Stimulated activated CD4-positive, alpha-beta T cell treated with anti-CD3 and anti-CD28 coated beads, Interleukin-15, amount 100 ng/mL, for 1 hour (primary cell): Measurements from ENCODE around the gene TAPBPL.
A peak's percentile ranks its signal among the peaks of the same experiment; 100 is the strongest.

Source experiments
- DNase-seq, 2 donors: peaks; one replicate each; pipeline ENCODE4 v3.0.0-alpha.2; 2020; ENCODE audit warnings: low read depth in 1 of 2, low spot score in 1 of 2

Gene TAPBPL

DNA sequence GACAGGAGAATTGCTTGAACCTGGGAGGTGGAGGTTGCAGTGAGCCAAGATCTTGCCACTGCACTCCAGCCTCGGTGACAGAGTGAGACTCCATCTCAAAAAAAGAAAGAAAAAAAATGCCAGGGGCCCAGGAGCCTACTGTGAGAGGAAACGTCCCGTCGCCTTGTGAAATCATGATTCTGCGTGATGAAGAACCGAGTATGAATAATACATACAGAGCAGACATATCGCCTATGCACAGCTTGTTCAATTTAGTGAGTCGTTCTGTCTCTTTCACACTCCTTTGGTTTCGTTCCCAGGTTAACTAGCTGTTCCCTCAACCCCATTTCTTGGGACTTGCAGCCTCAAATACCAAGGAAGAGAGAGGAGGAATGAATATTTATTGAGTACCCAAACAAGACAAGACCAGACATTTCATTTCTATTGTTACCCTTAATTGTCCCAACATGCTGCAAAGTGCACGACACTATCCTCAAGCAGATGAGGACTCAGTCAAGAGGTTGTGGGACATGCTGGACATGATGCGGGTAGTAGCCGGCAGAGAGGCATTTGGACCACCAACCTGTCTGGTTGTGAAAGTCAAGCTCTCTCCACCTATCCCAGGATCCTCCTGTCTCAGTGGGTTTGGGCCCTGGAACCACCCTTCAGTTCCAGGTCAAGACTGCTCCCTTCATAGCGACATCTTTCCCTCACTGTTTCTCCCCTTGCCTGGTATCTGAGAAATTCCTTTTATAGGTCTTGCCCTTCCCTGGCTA, 15.7 kb upstream of the TAPBPL start:
- DNase-seq: no peak

DNA sequence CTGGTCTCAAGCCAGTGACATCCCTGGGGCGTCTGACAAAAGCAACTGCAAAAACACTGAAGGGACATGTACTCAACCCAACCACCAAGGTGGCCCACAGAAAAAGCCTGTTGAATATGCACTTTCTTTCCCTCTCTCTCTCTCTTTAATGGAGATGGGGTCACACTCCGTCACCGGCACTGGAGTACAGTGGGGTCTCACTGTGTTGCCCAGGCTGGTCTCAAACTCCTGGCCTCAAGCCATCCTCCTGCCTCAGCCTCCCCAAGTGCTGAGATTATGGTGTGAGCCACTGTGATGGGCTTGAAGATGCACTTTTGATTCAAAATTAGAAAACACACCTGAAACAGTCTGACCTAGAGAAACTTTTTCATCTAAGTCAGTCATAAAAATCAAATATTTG, 14.3 kb upstream of the TAPBPL start:
- no peak for DNase-seq

GRCh38 chr12:6438345-6438744, 13.5 kb upstream of the TAPBPL start:
- no peak for DNase-seq

DNA sequence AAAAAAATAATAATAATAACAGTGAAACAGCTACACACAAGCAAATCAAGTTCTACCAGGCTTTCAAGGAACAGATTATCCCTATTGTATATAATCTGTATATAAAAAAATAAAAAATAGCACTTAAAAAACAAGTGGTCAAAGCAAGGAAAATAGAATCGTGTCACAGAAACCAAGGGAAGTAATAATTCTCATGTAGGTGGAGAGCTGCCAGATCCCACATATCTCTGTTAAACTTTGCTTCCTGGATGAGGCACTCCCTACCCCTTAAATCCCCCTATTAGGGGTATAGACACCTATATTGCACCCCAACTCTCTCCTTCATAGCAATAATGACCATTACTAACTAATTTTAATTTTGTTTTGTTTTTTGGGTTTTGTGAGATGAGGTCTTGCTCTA, 11.5 kb upstream of the TAPBPL start:
- DNase-seq: no peak

DNA sequence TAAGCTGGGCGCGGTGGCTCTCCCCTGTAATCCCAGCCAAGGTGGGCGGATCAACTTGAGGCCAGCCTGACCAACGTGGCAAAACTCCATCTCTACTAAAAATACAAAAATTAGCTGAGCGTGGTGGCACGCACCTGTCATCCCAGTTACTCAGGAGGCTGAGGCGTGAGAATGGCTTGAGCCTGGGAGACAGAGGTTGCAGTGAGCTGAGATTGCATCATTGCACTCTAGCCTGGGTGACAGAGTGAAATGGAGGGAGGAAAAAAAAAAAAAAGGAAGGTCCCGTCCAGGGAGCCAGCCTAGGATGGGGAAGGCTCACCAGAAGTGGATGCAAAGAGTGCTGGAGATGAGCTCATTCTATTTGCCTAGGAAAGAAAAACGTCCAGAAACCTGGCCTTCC, 9.0 kb upstream of the TAPBPL start:
- no peak for DNase-seq

DNA sequence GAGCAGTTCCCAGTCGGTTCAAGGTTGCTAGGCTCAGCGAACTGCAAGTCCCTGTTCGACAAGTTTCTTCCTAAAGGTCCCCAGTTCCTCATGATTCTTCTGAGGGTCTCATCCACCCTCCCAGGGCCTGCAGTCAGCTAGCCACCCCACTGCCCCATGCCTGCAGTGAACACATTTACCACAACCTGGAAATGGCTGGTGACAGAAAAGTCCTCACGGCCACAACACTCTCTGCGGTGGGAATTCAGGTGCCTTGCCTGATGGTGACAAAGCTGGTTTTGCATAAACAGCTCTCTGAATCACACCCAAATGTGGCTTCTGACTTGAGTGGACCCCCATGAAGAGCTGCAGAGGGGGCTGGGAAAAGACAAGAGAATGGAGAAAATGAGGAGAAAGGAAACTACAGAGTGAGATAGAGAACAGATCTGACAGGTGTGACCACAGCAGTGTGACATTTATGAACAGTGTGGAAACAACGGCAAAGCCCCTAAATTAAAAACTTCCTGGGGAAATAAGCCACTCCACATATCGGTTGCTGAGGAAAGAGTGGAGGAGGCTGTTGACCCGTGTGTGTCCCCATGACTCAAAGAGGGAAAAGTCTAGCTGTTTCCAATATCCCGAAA, 8.4 kb upstream of the TAPBPL start:
- no peak for DNase-seq

GRCh38 chr12:6444031-6444430, 7.8 kb upstream of the TAPBPL start:
- no peak for DNase-seq

DNA sequence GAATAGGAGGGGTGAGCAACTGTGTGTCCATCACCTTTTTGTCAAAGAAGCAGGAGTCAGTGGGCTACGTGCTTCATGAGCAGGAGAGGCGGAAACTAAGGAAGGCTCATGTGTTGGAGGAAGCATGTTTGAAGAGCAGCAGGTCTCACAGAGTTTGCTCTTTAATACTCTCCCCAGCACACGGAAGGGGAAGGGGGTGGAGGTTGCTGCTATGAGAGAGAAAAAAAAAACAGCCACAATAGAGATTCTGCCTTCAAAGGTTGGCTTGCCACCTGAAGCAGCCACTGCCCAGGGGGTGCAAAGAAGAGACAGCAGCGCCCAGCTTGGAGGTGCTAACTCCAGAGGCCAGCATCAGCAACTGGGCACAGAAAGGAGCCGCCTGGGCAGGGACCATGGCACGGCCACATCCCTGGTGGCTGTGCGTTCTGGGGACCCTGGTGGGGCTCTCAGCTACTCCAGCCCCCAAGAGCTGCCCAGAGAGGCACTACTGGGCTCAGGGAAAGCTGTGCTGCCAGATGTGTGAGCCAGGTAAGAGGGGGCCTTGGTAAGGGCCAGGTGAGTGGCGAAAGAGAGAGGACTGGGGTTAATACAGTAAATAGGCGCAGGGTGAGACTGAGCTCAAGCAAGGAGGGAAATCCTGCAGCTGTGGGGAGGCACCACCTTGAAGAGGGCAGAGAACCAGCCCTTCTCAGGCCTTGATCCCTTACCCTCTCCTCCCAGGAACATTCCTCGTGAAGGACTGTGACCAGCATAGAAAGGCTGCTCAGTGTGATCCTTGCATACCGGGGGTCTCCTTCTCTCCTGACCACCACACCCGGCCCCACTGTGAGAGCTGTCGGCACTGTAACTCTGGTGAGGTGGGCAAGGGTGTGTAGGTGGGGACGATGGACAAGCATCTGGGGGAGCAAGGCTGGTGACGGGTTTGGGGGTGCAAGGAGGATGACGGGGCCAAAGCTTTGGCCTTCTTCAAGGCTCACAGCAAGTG, 6.8 kb upstream of the TAPBPL start, which contains the start of gene CD27:
CD27 (plus strand) TSS at position 252 of the 985 bp plus-strand sequence; CDS start at position 393, 141 bp downstream.
- DNase-seq: no peak

DNA sequence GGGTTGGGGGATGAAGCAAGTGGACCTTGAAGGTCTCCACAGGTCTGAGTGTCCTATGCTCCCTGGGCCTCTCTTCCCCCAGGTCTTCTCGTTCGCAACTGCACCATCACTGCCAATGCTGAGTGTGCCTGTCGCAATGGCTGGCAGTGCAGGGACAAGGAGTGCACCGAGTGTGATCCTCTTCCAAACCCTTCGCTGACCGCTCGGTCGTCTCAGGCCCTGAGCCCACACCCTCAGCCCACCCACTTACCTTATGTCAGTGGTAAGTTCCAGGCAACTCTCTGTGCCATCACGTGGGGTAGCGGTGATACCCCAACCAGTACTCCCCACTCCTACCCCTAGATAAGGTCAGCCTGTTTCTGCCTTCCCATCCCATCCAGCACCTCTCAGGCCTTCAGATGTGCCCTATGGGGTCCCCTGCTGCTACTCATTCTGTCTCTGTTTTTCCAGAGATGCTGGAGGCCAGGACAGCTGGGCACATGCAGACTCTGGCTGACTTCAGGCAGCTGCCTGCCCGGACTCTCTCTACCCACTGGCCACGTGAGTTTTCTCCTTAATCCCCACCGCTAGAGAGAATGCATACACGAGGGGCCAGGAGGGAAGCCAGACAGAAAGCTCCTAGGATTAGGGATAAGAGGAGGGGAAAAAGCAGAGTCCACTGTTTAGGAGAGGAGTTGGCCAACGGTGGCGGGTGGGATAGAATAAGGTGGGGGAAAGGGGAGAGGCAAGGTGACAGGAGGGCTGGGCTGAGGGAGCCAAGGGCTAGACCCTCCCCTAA, 1.6 kb upstream of the TAPBPL start:
- DNase-seq: no peak

DNA sequence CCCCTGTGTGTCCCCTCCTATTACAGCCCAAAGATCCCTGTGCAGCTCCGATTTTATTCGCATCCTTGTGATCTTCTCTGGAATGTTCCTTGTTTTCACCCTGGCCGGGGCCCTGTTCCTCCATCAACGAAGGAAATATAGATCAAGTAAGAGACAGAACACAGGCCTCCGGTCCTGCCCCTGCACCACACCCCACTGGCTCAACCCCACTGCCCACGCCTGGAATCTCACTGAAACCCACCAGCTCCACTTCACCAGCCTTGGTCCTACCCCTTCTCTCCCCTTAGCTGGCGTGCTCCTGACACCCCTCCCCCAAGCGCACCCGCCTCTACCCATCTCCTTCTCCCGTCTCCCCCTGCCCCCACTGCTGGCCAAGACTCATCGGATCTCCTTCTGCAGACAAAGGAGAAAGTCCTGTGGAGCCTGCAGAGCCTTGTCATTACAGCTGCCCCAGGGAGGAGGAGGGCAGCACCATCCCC, 934 bp upstream of the TAPBPL start:
- no peak for DNase-seq

GRCh38 chr12:6452245-6452943, 552 bp downstream of the TAPBPL start:
- no peak for DNase-seq

GRCh38 chr12:6452944-6453630, 1.2 kb downstream of the TAPBPL start:
- DNase-seq: no peak

- no peak for DNase-seq
These were observed 5.5 kb downstream of the TAPBPL start for GRCh38 chr12:6457220-6457945.

DNA sequence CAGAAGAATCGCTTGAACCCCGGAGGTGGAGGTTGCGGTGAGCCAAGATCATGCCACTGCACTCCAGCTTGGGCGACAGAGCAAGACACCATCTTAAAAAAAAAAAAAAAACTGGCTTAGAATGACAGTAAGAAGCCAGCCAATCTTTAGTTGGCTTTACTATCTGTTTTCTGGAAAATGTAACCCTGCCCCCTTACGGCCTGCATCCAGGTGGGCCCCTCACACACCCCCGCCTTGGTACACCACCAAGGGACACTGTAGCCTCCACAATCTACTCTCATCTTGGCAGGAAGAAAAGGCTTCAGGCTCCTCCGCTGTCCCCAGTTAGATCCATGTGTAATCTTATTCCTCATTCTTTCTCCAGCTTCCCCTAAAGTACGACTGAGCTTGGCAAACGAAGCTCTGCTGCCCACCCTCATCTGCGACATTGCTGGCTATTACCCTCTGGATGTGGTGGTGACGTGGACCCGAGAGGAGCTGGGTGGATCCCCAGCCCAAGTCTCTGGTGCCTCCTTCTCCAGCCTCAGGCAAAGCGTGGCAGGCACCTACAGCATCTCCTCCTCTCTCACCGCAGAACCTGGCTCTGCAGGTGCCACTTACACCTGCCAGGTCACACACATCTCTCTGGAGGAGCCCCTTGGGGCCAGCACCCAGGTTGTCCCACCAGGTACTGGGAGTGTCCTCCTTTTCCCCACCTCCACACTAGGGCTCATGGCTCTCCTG, 6.6 kb downstream of the TAPBPL start:
- no peak for DNase-seq

GRCh38 chr12:6459004-6459337, 7.1 kb downstream of the TAPBPL start:
- DNase-seq: no peak

DNA sequence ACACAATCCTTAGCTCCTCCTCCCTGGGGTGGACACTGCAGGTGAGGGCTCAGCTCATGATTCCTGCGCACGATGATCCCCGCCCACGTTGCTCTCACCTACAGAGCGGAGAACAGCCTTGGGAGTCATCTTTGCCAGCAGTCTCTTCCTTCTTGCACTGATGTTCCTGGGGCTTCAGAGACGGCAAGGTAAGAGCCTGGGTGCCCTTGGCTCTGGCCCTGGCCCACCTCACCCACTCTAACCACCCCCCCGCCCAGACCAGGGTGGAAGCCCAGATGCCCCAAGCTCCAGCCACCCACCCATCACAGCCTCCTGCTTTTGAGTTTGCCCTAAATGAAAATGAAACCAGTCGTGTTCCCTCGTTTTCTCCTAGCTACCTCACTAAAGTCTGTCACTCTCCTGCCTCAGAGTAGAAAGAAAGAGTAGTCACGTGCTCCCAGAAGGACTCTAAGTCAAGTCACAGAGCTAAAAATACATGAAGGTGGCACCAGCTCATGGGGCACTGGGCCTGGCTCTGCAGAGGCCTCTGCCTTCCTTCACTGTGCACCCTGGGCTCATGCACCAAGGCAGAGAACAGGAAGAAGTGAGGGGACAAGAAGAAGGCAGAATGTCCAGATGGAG, 9.0 kb downstream of the TAPBPL start:
- no peak for DNase-seq

GRCh38 chr12:6461401-6462233, 9.8 kb downstream of the TAPBPL start:
- DNase-seq: peak; percentile 45 to 62
